Mesenteric fat pad (tissue), 1 donor: Measurements from ENCODE around the gene CFAP61. TPM values are rescaled to one million over a fixed set of nuclear protein-coding genes. Genes with fewer than 3 reads are reported as not detected.
"Not testable (repeated sequence)": the region's sequence is repeated elsewhere in the genome, so short reads cannot be mapped to it uniquely, and the experiment has no call there.

Experiments
- DNase-seq: peaks from one replicate; pipeline ENCODE4 v3.0.0-alpha.2; 2020; ENCODE audit warnings: low spot score
- total RNA-seq: library from RNA; stranded (reverse); fragmentation: NEBNext Ultra II Directional; extraction: Animal tissue kit (Norgen Biotek cat#: 25700); gene quantifications from one replicate; pipeline ENCODE4 v1.2.1, GENCODE V29; 2021
- donor health status: DM: yes; HTN: yes; CAD: no.

Gene CFAP61
- total RNA-seq, 1 donor from 2014 or later, result 0.61 TPM

DNA sequence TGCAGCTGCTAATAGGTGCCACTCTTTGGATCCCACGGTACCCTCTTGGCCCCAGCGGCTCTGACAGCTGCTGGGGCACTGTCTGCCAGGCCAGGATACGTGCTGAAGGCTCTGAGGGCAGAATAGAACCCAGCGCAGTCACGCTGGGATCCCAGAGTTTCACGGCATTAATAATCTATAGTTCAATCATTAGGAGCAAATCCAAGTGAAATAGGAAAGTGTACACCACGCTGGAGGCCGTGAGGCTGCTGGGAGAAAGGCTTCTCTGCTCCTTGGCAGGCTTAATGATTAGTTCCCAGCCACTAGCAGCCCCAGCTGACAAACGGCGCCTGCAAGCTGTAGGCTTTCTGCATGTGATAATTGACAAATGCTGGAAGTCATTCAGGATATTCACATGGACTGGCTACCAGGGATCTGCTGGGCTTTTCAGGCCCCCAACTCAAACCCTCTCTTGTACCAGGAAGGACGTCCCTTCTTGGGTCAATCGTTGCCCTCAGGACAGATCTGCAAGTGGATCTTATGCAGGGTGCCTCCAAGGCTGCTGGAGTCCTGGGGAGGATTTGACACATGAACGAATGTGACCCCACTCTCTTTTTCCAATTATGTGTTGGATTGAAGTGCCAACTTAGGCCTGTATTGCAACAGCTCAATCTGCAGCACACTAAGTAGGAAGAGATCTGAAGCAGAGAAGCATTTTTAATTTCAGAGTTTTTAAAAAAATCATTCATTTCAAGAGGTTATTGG is 265.5 kb downstream of the CFAP61 start:
- no peak for DNase-seq

DNA sequence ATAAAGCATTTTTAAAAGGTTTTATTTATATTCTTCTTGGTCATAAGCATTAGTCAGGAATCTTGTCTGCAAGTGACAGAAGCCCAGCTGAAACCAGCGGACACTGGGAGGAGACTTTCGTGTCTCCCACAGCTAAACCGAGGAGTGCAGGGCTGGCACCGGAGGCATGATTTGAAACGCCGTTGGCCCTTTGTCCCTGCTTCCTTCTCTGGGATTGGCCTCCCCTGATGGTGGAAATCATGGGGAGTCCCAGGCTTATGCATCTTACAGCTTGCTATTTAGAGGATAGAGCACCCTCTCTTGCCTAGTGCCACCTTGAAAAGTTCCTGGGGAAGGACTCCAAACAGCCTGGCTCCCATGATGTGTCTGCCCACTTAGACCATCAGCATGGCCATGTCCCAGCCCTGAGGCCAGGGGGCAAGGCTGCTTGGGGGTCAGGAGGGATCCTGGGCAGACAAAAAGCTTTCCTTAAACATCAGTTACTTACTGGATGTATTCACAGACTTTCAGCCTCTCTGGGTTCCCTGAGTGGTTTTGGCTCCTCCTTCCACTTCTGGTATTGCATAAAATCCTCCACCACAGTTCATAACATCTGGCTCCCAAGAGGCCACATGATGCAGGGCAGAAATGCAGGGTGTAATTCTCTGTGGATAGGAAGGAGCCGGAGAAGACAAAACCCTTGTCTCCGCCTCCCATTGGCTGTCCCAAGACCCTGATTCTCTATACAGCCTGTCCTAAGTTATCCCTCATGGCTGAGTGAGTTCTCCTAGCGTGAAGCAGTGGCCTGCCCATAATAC is 266.2 kb downstream of the CFAP61 start:
- DNase-seq, result no peak

DNA sequence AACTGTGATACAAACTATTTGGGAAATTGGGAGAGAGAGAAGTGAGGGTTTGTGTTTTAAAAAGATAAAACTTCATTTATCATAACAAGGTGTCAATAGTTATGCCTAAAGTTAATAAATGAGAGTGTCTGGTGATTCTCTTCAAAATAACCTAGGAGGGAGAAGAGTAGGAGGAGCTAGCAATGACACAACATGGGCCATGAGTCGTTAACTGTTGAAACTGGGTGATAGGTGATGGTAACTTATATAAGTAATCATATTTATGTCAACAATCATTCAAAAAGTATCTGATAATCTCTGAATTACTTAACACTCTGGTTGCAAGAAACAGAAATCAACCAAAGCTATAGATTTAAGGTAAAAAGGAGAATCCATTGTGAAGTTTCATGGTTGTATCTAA is 268.8 kb downstream of the CFAP61 start:
- DNase-seq, result no peak

DNA sequence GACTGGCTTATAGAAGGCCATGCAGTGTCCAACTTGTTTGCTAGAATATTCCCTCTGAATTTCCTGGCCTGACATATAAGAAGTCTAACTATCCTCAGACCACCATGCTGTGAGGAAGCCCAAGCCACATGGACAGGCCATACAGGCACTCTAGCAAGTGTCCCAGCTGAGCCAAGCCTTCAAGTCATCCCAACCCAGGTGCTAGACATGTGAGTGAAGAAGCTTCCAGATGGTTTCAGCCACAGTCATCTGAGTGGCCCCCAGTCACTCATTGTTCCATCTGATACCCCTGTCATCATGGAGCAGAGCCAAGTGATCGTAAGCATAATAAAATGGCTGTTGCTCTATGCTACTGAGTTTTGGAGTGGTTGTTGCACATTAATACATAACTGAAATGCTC is 269.6 kb downstream of the CFAP61 start:
- DNase-seq, result no peak

DNA sequence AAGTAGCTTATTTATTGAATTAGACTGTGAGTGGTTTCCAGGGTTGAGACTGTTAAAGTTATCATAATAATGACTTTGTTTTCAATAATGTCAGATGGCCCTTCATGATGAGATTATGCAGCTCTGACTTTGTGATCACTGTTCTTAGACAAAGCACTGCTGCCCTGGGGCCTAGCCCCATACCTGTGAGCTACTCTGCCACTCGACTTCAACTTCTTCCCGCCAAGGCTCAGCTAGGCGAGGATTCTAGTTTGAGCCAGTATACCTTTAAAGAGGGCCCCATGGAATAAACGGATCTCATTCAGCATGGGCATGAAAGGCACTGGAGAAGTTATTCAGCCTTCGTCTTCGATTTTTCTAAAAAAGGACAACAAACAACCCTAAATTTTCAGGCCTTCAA is 270.6 kb downstream of the CFAP61 start:
- no peak for DNase-seq

DNA sequence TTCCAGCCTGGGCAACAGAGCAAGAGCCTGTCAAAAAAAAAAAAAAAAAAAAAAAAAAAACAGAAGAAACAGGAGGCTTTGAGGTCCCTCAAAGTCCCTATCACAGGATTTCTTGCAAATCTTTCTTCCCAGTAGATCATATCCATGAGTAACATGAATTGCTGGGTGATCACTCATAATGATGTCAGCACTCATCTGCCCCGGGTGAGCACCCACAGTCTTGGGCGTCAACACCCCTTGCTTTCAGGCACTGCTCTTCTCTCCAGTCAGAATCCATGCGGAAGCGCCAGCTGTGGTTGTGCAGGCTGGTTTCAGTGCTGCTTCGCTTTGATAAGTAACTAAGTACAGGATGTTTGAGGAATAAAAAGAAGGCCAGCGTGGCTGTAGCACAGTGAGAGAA is 275.4 kb downstream of the CFAP61 start:
- no peak for DNase-seq

DNA sequence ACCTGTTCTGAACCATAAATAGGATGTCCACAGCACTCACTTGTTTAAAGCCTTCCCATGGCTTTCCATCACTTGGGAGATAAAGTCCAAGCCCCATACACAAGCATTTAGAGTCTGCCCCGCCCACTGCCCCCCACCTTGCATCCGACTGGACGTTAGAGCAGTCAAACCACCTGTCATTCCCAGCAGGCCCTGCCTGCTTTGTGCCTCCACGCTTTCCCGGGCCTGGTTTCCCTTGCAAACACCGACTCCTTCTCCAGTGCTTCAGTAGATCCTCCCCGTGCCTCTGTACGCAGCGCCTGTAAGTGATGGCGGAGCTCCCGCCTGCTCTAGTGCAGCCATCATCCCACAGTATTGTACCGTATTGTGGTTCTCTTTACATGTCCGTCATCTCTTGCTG is 277.2 kb downstream of the CFAP61 start:
- no peak for DNase-seq

DNA sequence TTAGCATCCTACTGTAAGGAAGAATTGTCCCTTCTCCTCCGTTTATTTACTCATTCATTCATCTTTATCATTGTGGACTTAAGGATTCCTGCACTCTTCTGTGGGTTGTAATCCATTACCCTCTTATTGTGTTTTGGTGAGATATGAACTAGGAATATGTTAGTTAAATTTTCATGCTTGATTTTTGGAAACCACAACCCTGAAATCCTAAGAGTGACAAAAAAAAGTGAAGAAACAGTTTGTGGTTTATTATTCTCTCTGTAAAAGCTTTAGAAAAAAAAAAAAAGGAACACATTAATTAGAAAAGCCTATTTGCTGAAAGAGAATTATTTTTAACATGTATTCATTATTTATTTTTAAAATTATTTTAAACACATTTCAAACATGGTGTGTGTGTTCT is 278.8 kb downstream of the CFAP61 start:
- DNase-seq, result no peak

DNA sequence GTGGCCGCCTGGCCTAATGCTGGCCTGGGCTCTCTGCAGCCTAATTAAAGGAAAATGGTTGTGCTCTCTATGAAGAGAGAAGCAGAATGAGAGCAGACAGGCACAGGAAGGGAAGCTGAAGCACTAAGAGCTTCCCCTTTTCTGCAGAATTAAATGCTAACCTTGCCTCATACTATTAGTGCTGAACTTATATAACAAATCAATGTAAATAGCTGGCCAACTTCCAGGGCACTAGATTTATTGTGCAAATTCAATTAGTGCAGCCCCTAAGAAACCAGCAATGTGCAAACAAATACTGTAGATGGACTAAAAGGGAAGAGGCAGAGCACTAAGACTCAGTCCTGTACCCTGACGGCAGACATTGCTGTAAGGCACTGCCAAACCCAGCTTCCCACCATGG is 279.5 kb downstream of the CFAP61 start:
- DNase-seq, result no peak

DNA sequence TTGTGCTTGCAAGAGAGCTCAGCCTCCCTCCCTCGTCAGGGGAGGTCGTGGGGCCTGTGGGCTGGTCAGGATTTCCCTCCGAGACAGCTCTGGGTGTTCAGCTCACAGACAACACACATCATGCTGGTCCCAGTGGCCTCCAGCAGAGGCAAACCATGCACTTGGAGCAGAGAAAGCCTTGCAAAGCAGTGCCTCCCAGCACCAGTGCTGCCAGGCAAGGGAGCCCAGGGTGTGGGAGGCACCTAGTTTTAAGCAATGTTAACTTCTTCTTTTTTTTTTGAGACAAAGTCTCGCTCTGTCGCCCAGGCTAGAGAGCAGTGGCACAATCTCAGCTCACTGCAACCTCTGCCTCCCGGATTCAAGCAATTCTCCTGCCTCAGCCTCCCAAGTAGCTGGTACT is 281.5 kb downstream of the CFAP61 start:
- DNase-seq, result no peak

DNA sequence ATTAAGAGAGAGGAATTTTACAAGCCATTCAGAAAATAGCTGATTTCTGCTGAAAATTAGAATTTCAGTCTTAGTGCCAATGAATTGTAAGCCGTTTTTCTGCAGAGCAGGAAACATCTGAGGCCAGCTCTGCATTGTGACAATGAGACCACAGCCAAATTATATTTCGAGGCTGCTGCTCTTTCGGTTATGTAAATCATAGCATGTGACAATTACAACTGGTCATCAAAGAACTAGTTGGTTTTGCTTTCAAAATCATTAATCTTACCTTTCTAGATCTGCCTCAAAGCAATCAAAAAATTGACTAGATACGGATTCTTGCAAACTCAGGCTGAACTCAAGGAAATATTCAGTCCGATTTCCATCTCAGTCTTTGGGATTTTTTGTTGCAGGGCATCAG is 282.2 kb downstream of the CFAP61 start:
- DNase-seq, result no peak

DNA sequence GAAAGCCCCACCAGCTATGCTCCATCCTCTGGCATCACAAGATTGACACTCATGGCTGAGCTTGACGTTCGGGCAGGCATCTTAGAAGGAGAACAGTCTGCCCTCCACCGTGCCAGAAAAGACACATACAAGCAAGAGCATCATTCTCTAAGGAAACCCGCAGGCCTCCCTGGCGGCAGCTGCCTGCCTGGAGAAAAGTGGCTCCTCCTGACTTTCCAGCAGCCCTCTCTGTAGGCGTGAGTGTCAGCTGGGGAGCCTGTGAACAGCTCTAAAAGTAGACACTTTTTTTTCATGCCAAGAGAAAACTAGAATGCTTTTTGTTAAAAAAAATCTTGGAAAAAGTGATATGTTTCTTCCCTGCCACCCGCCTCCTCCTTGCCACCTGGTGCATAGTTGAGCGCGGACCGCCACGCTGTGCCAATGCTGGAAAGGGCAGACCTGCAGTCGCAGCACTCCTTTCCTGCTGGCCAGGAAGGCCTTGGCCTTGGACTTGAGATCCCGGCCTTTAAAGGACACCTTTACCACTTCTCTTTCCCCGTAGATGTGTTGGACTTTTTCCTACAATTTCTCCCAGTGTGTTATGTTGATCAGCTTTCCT is 285.9 kb downstream of the CFAP61 start:
- no peak for DNase-seq

DNA sequence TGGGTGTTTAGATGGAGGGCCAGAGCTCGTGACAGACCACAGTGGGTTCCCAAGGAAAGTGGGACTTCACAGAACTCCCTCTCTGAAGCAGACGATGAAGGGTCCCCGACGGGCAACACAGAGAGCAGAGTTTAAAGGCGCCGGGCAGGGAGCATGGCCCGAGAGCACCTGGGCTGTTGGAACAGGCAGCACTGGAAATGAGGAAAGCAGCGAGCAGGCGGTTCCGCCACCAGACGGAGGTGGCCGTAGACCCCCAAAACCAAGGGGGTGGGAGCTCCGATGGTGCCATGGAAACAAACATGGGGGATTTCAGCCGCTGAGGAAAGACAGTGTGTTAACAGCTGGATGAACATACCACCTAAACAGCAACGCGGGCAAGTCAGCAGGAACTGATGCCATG is 288.1 kb downstream of the CFAP61 start:
- no peak for DNase-seq

DNA sequence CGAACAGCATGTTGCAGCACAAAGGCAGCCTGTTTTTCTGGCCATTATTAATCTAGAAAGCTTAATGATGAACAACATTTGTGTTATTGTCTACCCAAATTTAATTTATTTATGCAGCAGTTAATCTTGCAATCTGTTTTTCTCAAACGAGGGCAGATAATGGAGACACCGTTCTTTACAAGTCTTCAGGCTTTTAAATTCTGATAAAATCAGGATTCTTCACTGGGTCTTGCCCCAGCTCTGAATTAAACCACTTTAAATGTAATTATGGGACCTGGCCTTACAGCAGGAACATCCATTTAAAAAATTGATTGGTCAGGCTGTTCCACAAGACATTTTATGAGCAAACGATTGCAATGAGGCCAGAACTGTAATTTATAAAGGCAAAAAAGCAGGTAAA is 289.0 kb downstream of the CFAP61 start:
- DNase-seq, result no peak

DNA sequence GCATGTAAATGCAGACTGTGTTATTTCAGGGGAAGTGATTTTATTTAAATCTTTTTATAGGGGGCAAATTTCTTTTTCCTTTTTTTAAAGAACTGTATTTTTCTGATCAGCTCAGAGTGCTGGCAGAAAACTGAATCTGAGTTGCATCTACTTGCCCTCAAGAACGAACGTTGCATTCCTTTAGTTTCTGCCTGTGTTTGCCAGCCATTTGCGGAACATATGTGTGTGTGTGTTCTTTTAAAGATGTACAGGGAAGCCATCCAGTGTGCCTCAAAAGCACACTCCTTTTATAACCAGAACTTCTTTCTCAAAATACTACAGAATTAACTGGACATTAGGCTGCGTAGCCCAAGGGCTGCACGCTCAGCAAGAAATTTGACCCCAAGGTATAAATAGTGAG is 289.7 kb downstream of the CFAP61 start:
- no peak for DNase-seq

DNA sequence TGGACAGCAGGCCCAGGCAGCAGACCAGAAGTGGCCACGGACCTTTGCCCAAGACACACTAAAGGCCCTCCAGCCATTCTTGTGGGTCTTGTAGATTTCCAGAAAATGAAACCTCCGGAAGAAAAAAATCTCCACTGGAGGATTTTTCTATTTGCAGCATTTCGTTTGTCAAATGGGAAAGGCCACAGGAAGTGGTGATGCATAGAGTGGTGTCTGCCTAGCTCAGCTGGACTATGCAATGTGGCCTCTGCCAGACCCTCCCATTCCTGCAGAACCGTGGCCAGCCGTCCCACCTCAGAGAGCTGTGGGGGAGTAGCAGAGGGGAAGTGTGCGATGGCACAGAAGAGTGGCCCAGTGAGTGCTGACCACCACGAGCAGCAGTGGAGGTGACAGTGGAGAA is 291.6 kb downstream of the CFAP61 start:
- no peak for DNase-seq

DNA sequence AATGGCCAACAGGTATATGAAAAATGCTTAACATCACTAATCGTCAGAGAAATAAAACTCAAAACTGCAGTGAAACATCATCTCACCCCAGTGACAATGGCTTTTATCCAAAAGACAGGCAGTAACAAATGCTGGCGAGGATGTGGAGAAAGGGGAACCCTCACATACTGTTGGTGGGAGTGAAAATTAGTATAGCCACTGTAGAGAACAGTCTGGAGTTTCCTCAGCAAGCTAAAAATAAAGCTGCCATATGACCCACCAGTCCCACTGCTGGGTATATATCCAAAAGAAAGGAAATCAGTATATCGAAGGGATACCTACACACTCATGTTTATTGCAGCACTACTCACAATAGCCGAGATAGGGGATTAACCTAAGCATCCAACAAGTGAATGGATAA is 292.1 kb downstream of the CFAP61 start:
- no peak for DNase-seq

DNA sequence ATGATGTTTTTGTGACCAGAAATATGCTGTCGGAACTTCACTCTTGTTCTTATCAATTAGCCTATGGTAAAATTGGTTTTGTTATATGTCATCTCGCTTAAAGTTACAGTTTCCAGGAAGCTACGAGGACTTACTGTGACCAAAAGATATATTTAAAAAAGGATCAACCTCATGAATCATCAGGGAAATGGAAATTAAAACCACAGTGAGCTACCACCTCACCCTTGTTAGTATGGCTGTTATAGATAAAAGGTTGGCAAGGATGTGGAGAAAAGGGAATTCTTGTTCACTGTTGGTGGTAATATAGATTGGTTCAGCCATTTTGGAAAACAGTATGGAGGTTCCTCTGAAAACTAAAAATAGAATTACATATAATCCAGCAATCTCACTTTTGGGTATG is 301.2 kb downstream of the CFAP61 start:
- no peak for DNase-seq

DNA sequence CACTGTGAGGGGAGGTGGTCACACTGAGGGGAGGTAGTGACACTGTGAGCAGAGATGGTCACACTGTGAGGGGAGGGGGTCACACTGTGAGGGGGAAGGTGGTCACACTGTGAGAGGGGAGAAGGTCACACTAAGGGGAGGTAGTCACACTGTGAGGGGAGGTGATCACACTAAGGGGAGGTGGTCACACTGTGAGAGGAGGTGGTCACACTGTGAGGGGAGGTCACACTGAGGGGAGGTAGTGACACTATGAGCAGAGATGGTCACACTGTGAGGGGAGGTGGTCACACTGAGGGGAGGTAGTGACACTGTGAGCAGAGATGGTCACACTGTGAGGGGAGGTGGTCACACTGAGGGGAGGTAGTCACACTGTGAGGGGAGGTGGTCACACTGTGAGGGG is 303.2 kb downstream of the CFAP61 start:
- DNase-seq, result not testable (repeated sequence)

DNA sequence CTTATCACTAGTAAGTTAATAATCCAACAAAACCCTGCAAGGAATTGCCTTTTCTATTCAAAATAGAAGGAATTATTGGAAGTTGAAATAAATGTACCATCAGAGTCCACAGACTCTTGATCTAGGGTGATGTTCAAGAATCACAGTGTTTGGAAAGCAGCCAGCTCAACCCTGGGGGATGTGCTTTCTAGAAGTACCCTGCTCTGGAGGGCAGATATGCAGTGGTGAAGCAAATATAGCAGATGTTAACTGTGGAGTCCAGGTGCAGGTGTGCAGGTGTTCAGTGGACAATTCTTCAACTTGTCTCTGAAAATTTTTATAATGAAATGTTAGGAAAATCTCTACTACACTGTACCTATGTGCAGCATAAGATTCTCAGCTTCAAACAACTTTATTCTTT is 306.5 kb downstream of the CFAP61 start:
- DNase-seq, result no peak

DNA sequence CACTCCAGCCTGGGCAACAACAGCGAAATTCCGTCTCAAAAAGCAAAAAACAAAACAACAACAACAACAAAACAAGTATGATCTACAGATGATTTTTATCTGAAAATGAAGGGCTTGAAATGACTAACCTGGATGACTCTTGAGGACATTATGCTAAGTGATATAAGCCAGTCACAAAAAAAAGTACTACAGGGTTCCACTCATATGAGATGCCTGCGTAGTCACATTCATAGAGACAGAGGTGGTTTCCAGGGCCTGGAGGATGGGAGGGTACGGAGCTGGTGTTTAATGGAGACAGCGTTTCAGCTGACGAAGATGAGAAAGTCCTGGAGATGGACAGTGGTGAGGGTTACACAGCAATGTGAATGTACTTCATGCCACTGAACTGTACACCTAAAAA is 307.3 kb downstream of the CFAP61 start:
- DNase-seq, result no peak

DNA sequence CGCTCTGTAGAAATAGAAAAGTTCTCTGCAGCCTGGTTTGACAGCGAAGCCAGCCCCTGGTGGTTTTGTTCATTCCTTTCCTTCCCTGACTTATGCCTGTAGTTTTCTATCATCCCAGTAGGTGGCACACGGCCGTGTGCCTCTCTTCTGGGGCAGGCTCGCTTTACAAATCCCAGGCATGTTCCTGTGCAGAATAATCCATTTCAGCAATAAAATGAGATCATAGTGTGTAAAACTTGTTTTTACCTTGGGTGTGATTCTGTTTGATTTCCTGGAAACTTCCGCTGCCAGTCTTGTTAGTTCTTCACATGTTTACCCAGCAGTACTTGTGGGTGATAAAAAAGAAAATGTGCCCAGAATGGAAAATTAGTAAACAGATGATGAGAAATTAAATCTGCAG is 308.1 kb downstream of the CFAP61 start:
- DNase-seq, result no peak
